GM06990 (cell line): Measurements from ENCODE around the gene GRK1.

Experiments used
- DNase-seq: peaks from one replicate; pipeline ENCODE4 v3.0.0-alpha.2; 2011; ENCODE audit not compliant: insufficient read length; ENCODE audit errors: extremely low read depth
- H3K27me3 ChIP-seq: replicated peaks from 2 replicates; pipeline ENCODE4 v1.6.0; 2011; ENCODE audit warnings: low read length; ENCODE audit not compliant: control insufficient read depth, insufficient read depth
- H3K36me3 ChIP-seq: 2 replicates; pipeline ENCODE4 v1.5.1; 2011; ENCODE audit warnings: low read length; ENCODE audit not compliant: control insufficient read depth, insufficient read depth
- H3K4me3 ChIP-seq: replicated peaks from 2 replicates; pipeline ENCODE4 v1.5.1; 2011; ENCODE audit warnings: low read depth, mild to moderate bottlenecking, control low read depth, low read length
- TF ChIP-seq, protein P1 (sequence below): IDR thresholded peaks from 2 replicates; pipeline ENCODE4 v1.5.1; 2011; ENCODE audit warnings: low read length, control low read depth, mild to moderate bottlenecking, inconsistent platforms; ENCODE audit not compliant: insufficient read depth, poor library complexity, severe bottlenecking

The GRK1 gene

DNA sequence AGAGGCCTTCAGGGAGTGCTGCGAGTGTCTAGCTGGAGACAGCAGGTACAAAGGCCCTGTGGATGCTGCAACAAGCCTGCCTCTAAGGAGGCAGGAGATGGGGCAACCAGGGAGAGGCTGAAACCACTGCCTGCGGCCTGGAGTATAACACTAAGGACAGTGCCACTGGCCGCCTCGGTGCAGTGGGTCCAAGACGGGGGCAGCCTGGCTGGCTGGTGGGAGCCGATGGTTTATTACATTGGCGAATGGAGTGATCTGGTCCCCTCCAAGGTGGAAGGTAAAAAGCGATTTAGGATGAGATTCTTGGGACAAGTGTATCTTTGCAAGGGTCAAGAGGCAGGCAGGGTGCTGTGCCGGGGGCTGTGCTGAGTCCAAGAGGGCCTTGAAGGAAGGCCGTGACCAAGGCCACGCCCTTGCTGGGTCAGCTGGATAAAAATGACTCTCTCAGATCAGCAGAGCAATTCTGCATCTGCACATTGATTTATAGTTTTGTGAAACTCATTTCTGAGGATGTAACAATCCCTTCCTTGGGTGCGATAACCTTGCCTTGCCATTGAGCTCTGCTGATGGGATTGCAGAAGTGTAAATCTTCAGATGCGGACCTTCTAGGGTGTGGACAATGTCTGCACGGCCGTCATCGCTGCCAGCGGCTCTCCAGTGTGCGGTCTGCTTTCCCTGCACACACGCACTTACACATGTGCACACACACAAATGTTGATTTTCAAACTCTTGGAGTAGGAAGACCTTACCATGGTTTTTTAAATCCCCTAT is 98.0 kb downstream of the GRK1 start:
- no peaks in the 10 kb centered on the region for H3K27me3 ChIP-seq
- no peaks in the 10 kb centered on the region for H3K36me3 ChIP-seq
- TF ChIP-seq, protein P1, sequence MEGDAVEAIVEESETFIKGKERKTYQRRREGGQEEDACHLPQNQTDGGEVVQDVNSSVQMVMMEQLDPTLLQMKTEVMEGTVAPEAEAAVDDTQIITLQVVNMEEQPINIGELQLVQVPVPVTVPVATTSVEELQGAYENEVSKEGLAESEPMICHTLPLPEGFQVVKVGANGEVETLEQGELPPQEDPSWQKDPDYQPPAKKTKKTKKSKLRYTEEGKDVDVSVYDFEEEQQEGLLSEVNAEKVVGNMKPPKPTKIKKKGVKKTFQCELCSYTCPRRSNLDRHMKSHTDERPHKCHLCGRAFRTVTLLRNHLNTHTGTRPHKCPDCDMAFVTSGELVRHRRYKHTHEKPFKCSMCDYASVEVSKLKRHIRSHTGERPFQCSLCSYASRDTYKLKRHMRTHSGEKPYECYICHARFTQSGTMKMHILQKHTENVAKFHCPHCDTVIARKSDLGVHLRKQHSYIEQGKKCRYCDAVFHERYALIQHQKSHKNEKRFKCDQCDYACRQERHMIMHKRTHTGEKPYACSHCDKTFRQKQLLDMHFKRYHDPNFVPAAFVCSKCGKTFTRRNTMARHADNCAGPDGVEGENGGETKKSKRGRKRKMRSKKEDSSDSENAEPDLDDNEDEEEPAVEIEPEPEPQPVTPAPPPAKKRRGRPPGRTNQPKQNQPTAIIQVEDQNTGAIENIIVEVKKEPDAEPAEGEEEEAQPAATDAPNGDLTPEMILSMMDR = no peak
- no peak overlapping the region for H3K4me3 ChIP-seq
- no peak for DNase-seq

DNA sequence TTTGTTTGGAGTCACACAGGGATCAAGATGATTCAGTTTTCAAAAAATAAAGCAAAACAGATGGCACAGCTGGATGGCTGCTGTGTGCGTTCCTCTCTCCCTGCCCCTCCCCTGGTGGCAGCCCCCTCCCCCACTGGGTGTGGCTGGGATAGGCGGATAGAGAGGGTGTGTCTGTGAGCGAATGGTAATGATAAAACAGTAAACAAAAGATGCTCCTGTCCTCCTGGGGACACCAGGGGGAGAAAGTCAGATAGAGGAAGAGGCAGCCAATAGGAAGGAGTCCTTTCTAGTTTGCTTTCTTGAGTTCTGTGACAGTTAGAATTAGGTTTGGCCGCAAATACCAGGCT is 98.5 kb downstream of the GRK1 start:
- H3K4me3 ChIP-seq = no peak overlapping the region
- TF ChIP-seq, protein P1 = no peak
- no peak for DNase-seq
- H3K36me3 ChIP-seq = no peaks in the 10 kb centered on the region
- H3K27me3 ChIP-seq = no peaks in the 10 kb centered on the region

DNA sequence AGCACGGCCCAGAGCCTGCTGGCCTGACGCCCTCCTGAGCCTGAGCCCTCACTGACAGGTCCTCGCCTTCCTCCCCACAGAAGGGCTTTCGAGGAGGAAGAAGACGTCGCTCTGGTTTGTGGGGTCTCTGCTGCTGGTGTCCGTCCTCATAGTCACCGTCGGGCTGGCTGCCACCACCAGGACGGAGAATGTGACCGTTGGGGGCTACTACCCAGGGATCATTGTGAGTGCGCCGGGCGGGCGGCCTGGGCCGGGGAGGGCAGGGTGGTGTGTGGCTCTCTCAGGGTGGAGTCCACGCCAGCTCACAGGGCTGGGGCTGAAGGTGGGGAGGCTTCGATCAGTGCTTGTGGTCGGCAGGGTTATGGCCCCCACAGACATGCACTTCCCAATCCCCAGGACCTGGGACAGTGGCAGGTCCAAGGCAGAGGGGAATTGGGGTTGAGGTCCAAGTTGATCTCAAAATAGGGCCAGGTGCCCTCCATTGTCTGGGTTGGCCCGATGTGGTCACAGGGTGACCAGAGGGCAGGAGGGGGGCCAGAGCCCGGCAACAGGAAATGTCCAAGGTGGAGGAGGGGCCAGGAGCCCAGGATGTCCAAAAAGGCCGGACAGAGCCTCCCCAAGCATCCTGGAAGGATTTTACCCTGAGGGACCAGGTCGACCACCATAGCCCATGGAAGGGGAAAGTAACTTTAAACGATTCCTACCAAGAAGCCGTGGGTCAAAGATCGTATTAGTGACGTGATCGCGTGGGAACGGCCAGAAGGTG is 99.2 kb downstream of the GRK1 start:
- H3K36me3 ChIP-seq = no peaks in the 10 kb centered on the region
- H3K27me3 ChIP-seq = no peaks in the 10 kb centered on the region
- no peak for DNase-seq
- TF ChIP-seq, protein P1 = no peak
- H3K4me3 ChIP-seq = no peak overlapping the region

DNA sequence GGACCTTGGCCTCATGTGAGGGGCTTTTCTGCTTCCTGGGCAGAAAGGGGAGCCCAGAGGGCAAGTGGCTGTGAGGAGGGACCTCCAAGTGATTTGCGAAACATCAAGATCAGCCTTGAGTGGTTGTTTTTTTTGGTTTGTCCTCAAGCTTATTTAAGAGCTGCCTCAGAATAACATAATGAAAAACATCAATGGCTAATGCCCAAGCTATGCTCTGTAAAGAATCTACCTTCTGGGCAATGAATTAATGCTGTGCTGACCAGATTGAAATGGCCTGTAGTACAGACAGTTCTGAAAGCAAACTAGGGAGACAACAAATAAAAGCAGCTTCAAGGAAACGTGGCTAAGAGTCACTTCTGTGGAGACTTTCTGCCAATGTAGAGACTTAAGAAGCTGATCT is 100.3 kb downstream of the GRK1 start:
- Histone ChIP-seq H3K36me3 (no peaks in the 10 kb centered on the region), H3K4me3 (no peak overlapping the region), H3K27me3 (no peaks in the 10 kb centered on the region)
- DNase-seq = no peak
- TF ChIP-seq, protein P1 = no peak

DNA sequence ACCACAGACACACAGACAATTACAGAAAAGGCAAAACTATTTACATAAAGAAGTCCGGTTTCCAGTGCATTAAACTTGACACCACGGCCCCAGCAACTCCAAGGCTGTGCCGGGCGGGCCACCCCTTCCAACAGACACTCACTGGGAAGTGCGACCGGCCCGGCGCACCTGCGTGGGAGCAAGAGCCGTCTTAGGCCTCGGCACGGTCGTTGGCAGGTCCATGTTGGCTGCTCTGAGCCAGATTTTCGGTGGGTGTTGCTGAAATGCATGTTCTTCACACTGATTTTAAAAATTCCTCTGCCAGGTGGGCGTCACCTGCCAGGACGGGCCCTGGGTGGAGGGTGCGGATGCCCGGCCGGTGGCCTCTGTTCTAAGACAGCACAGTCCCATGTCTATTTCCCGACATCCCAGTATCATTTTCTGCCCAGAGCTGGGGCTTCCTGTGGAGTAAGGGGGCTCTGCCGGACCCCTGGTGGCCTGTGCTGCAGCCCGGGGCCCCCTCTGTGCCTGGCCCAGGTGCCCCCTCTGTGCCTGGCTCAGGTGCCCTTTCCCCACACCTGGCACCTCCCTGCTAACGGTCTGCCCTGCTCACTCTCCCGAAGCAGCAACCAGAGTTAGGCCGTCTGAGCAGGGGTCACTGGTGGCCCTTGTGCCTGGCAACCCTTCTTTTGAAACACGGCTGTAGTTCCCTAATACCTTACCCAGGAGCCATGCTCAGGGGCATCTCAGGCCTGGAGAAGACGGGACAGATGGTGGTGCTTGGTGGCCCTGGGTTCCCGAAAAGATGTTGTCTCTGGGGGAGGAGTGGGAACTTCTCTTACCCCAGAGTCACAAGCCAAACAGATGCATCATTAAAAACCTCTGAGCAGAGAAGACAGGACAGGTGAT is 101.2 kb downstream of the GRK1 start:
- TF ChIP-seq, protein P1 = no peak
- H3K27me3 ChIP-seq = no peaks in the 10 kb centered on the region

More for the DNA sequence above, 101.2 kb downstream of the GRK1 start:
- Histone ChIP-seq H3K4me3 (no peak overlapping the region), H3K36me3 (no peaks in the 10 kb centered on the region)
- no peak for DNase-seq
